ENCODE results near the gene DTNB.
"Not testable (repeated sequence)": the region's sequence is repeated elsewhere in the genome, so short reads cannot be mapped to it uniquely, and the experiment has no call there.

DNA sequence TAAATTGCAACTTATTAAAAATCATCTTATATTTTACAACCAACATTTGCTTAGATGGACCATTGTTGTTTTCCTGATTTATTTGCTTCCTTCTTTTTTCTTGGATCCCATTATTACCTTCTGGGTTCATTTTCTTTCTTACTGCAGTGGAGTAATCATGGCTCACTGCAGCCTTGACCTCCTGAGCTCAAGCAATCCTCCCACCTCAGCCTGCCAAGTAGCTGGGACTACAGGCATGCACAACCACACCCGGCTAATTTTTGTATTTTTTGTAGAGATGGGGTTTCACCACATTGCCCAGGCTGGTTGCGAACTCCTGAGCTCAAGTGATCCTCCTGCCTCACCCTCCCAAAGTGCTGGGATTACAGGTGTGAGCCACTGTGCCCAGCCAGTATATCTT lies 123.8 kb downstream of the DTNB start:
- TF ChIP-seq, protein P1, sequence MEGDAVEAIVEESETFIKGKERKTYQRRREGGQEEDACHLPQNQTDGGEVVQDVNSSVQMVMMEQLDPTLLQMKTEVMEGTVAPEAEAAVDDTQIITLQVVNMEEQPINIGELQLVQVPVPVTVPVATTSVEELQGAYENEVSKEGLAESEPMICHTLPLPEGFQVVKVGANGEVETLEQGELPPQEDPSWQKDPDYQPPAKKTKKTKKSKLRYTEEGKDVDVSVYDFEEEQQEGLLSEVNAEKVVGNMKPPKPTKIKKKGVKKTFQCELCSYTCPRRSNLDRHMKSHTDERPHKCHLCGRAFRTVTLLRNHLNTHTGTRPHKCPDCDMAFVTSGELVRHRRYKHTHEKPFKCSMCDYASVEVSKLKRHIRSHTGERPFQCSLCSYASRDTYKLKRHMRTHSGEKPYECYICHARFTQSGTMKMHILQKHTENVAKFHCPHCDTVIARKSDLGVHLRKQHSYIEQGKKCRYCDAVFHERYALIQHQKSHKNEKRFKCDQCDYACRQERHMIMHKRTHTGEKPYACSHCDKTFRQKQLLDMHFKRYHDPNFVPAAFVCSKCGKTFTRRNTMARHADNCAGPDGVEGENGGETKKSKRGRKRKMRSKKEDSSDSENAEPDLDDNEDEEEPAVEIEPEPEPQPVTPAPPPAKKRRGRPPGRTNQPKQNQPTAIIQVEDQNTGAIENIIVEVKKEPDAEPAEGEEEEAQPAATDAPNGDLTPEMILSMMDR (IDR thresholded peaks at IDR 0.05), result not testable (repeated sequence)
- TF ChIP-seq POLR2A (IDR thresholded peaks at IDR 0.05), result not testable (repeated sequence)
